Dedifferentiated amniotic fluid mesenchymal stem cell (primary cell): Measurements from ENCODE around the gene HDAC9.
A peak's percentile ranks its signal among the peaks of the same experiment; 100 is the strongest.

ENCODE experiments used
- DNase-seq: peaks from one replicate; pipeline ENCODE4 v3.0.0-alpha.2; 2016; ENCODE audit errors: extremely low spot score

Gene HDAC9

DNA sequence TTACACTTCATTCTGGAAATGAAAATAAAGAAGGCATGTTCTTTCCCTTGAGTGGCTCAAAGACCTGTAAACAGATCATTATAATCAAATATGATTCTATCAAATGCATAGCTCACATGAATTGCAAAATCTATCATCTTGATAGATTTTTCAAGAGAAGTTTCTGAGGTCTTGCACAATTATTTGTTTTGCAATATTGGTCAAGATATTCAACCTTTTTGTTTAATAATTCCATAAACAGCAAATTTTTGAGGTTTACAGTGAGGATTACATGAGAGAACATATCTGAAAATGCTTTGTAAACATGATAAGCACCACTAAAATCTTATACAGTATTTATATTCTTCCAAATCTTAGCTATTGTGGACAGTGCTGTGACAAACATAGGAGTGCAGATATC lies 160.8 kb downstream of the HDAC9 start:
- no peak for DNase-seq

DNA sequence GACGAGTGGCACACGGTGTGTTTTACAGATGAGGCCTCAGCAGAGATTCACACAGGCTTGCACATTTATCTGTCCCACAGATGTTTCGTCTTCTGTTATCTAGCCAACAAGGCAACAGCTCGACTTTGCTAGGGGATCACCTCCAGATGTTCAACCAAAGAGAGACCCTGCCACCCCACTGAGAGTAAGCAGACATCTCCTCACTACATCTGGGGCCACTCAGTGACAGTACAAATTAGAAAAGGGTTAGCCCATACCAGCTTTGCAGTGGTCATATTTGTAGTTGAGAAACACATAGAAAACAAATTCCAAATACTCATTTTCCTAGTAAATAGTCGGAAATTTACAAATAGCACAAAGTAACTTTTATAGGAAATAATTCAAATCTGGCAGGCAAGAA lies 164.2 kb downstream of the HDAC9 start:
- no peak for DNase-seq

DNA sequence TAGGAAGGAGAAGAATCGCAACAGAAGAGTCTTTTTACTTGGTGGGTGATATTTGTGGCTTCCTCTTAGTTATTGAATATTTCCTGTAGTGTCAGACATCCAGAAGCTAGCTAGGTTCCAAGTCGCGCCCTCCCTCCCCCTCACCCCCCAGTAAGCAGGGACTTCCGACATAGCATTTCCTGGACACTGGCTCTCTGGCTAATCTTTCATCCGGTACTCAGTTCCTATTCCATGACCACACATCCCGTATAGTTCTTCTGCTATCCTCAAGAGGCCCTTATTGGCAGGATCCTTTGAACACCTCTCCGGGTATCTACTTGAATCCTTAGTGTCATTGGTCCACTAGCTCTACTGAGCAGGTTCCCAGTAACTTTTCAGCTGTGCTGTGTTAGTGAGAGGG lies 167.8 kb downstream of the HDAC9 start:
- no peak for DNase-seq

DNA sequence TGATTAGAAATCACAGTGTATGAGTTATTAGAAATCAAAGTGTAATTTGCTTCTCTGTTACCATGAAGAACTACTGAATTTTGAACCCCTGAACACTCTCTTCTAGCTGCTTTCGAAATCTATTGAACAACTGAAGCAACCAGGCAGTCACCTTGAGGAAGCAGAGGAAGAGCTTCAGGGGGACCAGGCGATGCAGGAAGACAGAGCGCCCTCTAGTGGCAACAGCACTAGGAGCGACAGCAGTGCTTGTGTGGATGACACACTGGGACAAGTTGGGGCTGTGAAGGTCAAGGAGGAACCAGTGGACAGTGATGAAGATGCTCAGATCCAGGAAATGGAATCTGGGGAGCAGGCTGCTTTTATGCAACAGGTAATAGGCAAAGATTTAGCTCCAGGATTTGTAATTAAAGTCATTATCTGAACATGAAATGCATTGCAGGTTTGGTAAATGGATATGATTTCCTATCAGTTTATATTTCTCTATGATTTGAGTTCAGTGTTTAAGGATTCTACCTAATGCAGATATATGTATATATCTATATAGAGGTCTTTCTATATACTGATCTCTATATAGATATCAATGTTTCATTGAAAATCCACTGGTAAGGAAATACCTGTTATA lies 170.7 kb downstream of the HDAC9 start:
- peak; percentile 75 for DNase-seq

DNA sequence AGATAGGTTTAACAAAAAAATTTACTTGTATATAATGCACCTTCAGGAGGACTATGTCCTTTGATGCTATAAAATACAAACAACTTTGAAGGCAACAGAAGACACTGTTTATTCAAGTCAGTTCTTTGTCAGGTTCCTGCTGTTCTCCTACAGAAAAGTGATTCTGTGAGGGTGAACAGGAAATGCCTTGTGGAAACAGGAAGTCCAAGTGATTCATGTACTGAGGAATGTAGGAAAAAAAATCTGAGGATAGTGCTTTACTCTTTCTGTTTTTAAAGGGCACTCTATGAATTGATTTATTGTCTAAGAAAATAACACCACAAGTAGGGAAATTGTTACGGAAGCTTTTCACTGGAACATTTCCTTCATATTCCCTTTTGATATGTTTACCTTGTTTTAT lies 171.9 kb downstream of the HDAC9 start:
- DNase-seq = peak; percentile 62

DNA sequence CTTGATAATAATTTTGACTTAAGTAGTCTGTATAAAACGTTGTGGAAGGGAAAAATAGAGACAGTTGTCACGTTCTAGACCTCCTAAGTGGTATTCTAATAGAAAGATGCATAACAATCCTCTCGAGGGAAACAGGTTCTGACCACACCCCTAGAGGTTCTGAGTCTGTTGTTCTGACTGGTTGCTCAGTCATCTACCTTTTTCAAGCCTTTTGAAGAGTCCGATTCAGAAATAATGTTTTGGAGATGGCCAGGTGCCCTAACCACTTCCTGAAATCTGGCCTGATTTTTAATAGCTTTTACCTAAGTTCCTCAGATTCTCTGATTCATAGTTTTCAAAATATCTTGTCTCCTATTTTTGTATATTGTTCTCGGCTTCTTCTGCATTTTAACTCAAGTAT lies 175.6 kb downstream of the HDAC9 start:
- DNase-seq = no peak

DNA sequence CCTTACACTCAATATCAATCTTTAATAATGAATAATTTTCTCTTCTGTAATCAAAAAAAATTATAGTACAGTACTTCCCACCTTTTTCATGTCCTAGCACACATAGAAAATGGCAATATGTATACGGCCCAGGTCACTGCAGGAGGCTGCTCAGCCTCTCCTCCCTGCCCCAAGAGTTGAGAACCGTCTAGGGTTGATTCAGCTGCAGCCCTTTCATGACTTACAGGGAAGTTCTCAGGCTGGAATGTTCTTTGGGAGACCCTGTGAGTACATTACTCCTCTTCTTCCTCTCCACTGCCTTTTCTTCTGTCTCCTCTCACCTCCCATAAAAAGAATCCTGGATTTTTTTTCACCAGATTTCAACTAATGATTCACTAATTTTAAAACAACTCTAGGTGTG lies 180.0 kb downstream of the HDAC9 start:
- DNase-seq = no peak

DNA sequence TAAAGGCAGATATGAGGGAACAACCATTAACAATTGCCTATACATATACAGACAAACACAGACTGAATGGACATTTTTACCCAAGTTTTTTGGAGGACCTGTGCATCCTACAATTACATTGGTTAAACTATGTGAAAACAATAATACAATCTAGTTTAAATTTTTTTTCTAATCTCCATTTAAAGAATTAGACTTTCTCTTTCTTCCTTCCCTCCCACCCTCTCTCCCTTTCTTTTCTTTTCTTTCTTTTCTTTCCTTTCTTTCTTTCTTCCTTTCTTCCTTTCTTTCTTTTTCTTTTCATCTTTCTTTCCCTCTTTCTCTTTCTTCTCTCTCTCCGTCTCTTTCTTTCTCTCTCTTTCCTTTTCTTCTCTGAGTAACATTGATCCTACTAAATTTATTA lies 183.7 kb downstream of the HDAC9 start:
- DNase-seq = no peak

DNA sequence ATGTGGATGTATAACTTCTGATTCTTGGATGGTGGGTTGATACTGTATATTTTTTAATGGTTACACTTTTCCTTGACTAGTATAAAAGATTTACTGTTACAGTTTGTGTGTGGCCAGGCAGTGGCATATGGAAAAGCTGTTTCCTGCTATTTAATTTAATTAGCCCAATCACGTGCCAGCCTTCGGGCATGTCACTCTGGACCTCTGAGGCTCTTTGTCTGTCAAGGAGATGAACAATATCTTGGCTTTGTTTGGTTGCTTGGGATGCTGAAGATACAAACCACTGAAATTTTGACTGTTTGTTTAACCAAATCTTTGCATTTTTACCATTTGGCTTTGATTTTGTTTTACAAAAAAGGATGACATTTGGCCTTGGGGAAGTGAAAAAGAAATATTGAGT lies 185.0 kb downstream of the HDAC9 start:
- no peak for DNase-seq

DNA sequence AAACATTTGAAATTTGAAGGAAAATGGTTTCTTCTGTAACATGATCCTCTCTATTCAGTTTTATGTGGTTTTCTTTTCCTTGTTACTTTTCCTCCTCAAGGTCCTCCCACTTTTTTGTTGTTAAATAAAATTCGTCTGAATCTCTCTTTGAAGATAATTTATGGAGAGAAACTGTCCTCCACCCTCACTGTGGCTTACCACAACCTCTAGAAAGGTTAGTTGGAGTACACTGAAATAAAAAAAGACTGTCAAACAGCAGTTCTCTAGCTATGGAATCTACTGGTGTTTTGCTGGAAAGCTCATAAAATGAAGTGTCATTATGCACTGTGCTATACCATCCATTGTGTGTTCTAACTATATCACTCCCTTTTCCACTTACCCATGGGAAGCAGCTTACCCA lies 189.4 kb downstream of the HDAC9 start:
- DNase-seq = no peak

DNA sequence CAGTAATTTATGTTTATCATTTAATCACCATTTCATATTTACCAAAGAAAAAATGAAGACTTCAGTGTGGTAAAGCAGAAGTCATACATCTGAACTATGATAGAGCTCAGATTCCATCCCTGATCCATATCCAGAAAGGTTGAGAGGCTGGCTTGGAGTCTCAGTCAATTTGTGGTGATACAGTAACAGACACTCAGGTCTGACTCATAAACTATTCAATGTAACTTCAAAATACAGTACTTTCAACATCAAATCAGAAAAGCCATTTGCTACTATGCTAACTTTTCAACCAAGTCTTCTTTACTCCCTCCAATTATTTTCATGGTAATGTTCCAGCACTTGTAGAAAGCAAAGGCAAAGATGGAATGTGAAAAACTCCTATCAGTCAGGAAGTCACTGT lies 190.4 kb downstream of the HDAC9 start:
- peak; percentile 22 for DNase-seq

DNA sequence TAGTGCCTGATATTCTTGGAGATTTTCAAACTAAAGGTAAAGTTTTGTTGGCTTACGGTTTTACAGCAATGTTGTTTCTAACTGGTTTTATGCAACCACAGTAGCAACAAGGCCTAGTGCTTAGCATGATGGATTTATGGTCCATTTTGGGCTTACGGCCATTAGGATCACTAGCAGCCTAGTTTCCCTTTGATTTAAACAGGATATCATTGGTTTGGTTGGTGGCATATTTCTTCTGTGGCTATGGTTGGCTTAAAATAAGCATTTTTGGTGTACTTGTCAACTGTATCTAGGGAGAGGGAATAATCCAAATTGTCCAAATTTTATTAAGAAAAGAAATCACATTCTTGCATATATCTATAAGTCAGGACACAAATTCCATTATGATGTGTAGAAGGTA lies 194.0 kb downstream of the HDAC9 start:
- DNase-seq = no peak

DNA sequence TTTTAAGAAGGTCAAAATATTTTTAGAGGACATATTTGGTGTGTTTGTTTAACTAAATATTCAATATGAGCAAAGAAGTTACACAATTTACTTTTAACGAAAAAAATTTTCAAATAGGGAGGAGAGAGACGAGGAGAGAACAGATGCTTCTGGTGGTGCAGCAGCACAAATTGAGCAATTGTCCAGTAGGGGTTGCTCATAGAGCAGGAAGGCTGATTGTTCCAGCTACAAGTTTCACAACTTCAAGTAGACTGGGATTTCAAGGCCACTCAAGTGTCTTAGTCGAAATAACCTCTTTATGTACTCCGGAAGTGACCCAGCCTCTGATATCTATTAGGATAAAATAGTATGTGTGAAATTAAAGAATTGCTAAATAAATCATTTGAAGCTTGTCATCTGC lies 197.9 kb downstream of the HDAC9 start:
- DNase-seq = peak; percentile 84

DNA sequence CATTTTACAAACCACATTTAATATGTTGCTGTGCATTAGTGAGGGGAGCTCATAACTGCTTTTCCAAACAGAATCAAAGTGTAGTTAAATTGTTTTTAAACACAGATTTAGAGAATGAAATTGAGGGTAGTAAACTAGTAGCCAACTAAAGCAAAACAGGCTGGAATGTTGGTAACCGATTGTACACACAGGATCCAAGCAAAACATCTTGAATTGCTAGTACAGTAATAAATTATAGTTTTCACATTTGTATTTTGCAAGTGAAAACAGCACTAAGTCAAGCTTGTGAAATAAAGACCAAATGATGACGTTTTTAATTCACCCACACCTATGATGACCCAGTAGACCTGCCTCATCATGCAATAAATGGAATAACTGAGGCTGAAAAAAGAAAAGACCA lies 198.3 kb downstream of the HDAC9 start:
- DNase-seq = no peak

DNA sequence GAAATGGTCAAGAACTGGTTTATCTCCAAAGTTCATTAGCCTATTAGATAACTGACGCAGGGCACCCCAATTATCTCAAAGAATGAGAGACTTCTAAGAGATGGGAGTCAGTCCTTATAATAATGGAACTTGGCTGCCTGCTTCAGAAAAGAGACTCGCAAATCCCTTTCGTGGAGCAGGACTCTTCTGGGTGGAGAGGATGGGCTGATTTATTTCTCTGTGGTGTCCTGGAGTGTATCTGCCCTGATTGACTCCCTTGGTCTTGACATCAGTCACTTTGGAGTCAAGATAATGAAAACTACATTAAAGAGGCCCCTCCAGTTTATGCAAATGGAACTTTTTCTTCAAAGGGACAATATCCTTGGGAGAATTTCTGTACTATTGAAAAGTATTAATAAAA lies 198.9 kb downstream of the HDAC9 start:
- no peak for DNase-seq

DNA sequence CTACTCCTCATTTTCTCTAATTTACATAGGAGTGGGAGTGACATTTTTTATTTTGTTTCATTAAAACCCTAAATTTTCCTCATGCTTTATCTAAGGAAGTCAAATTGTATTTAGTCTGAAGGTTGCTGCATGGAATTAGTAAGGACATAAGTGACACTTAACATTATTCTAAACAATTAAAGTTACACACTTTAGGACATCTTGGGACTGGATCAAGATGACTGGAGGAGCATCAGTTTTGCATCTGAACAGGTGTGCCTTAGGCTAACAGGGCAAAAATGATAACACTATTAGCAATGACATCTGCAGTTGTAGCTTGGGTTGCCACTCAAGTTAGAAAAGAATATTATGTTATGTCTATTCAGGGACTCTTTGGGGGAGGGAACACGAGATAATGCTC lies 199.4 kb downstream of the HDAC9 start:
- no peak for DNase-seq

DNA sequence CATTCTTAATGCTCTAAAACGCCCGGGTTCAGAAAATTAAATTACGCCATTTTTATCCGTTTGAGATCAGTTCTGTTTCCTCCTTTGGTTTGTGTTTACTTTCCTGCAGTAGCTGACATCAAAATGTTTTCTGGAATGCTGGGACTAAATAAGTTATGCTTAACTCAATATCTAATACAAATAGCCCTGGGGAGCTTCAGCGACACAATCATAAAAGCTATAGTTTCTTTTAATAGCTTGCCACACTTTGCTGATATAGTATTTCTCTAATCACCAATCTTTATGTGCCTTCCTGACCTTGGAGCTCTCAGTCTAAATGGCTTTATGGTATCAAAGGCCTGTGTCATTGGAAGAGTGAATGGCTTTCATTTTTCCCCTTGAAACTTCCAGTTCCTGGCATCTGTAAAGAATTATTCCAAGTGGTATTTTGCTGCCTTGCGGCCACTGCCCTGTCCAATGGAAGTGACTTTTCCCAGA lies 202.7 kb downstream of the HDAC9 start:
- no peak for DNase-seq

DNA sequence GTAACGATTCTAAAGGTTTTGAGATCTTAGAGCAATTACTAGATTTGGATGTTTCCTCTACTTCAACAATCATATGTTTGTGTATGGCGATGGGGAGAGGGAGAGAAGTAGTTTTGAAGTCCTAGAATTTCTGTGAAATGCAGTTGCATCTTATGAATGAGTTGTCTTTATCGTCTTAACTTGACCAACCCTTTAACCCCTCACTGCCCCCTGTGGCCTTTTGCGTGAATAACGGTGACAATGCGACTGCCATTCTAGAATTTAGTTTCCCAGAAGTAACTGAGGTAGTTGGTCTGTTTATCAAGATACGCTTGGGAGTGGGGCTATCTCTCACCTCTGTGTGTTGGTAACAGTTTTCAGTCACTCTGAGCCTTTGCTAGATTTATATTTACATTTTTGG lies 204.6 kb downstream of the HDAC9 start:
- DNase-seq = no peak

DNA sequence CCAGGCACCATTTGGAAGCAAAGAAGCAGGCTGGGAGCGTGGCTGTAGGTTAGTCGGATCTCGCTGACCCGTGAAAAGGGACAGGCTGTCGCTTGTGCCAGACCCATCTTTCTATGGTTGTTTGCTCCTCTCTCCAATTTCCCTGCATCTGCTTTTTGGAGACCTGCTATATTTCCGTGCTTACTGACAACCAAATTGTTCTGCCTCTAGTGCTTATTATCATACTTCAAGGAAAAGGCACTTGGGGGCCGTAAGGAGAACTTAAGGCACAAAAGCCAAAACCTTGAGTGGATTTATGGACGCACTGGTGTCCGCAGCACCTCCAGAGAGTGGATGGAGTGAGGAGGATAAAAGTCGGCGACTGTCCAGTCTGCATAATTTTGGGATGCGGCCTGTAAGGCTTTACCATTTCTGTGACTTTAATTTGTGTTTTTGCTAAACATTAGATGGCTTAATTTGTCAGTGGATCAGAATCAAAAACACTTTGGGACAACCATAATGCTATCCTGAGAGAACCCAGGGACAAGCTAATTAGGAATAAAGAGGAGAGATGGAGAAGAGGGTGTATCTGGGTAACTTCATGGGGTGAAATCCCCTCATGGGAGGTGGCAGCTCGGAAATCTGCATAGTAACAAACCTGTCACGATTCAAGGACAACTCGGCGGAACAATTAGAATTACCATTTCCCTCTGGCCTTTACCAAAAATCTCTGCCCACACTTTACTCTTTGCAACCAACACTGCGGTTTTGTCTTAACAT lies 206.7 kb downstream of the HDAC9 start:
- DNase-seq = no peak

DNA sequence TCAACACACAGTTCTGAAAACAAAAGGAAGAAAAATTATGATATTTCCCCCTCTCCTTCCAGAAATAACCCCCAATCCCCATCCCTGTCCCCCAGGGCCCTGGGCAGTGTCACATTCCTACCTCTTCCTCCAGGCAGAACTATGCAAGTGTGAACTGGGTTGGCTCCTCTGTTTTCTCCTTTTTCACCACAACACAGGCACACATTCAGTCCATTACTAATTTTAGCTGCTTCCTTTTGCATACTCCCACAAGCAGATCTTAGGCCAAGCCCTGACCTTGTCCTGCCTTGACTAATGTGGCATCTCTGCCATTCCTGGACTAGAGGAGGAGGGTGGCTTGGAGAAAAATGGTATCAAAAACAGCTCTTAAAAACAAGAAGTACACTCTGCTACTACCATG lies 208.1 kb downstream of the HDAC9 start:
- no peak for DNase-seq

DNA sequence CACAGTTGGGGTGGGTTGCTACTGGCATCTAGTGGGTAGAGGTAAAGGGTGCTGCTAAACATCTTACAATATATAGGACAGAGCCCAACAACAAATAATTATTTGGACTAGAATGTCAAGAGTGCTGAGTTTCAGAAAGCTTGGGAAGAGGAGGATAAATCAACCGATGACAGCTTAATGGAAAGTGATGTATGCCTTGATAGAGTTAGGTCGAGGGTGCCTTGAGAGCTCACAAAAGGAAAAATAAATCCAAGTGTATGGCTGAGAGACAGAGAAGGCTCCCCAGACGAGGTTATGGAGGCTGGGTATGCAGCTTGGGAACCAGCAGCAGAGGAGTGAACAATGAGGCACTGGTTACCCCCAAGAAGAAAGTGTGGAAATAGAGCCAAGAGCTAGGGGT lies 211.1 kb downstream of the HDAC9 start:
- DNase-seq = no peak

DNA sequence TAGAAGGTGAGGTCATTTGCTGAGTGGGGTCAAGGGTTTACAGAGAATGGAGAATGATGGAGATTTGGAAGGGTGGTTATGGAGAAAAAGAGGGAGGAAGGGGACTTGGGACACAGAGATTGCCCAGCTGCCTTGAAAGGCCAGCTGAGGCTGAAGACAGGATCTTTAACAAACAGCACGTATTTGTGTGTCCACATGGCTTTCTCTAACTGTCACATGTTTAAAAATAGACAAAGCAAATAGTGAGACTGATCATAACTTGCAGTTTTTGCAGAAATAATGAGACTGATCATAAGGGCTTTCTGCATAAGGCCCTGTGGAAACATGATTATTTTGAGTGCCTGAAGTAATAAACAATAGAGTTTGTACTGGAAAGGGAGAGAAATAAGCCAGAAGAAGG lies 212.7 kb downstream of the HDAC9 start:
- DNase-seq = no peak

DNA sequence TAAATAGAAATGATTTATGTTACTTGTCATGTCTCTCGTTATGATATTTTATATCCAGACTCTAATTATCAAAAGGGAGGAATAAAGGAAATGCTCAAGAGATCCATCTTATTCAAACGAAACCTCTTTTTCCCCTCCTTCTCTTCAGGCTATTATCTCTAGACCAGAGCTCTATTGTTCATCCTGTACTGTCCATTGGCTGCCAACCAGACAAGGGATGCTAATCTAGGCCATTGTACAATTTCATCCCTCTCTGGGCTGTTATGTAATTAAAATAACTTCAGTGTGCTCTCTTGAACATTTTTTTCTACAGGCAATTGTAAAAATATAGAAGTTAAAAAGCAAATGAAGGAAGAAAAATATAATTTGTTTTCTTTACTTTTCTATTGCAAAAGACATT lies 220.4 kb downstream of the HDAC9 start:
- DNase-seq = no peak

DNA sequence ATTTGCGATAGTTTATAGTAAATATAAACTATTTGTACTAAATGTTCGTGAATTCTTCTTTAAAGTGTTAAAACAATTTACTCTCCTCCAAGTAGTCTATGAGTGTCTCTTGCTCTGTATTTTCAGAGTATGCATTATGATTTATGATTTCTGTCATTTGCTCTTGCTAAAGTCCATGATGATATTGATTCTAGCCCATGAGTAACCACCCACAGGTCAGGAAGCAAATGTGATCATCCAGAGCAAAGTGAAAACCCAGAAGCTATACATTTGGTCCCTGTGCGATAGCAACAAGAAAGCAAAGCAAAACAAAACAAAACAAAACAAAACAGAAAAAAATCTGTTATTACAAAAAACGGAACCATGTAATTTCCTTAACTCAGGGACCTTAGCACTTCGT lies 225.9 kb downstream of the HDAC9 start:
- no peak for DNase-seq
